ENCODE results near the gene YES1.

GRCh38 chr18:730692-731091, 81.3 kb downstream of the YES1 start:
- TF ChIP-seq GATA2 (IDR thresholded peaks at IDR 0.05; ENCODE audit: low read depth, low read length) (no peak), GATA3 (IDR thresholded peaks at IDR 0.05; ENCODE audit: low read depth, low read length) (no peak)

Data from SH-SY5Y (cell line).